PC-3 (cell line): ENCODE data around the gene BAAT. TPM values are rescaled to one million over a fixed set of nuclear protein-coding genes. Genes with fewer than 3 reads are reported as not detected.

Experiments used
- ATAC-seq: fragments of 200-7000 bp; cut with Tn5 transposase; 2 replicates; pipeline ENCODE4 v1.9.1; 2020; ENCODE audit warnings: mild to moderate bottlenecking, moderate library complexity
- BruUV-seq: library from RNA; stranded (reverse); fragments of 400-500 nt; replicated peaks from 2 replicates; lab custom pipeline; 2021; lab: Mats Ljungman, UMichigan
- CTCF ChIA-PET: fragments of 300-600 bp; sonication (Branson Sonifier 250); formaldehyde crosslinking; loops from one replicate; lab custom pipeline; 2022; ENCODE audit warnings: antibody characterized with exemption; lab: Charles Lee
- POLR2A ChIA-PET: fragments of 300-600 bp; sonication (Branson Sonifier 250); formaldehyde crosslinking; loops from one replicate; lab custom pipeline; 2022; ENCODE audit warnings: antibody characterized with exemption; ENCODE audit not compliant: unreplicated experiment; lab: Charles Lee
- DNase-seq: peaks from one replicate; pipeline ENCODE4 v3.0.0-alpha.2; 2015
- H2AFZ ChIP-seq: fragments of 300-600 bp; sonication (generic); 2 replicates; pipeline ENCODE4 v1.6.0; 2016; ENCODE audit warnings: antibody characterized with exemption, low read length
- H3F3A ChIP-seq: fragments of 300-600 bp; sonication (generic); one replicate; pipeline ENCODE4 v1.6.0; 2017; ENCODE audit warnings: antibody characterized with exemption, low read length, control low read depth, mild to moderate bottlenecking; ENCODE audit not compliant: unreplicated experiment
- H3K27ac ChIP-seq: fragments of 300-600 bp; sonication (generic); 2 replicates; pipeline ENCODE4 v1.5.1; 2016; ENCODE audit warnings: mild to moderate bottlenecking, low read length
- H3K27me3 ChIP-seq: fragments of 300-600 bp; sonication (generic); 2 replicates; pipeline ENCODE4 v1.6.1; 2016; ENCODE audit warnings: low read length, mixed read lengths
- H3K36me3 ChIP-seq: fragments of 300-600 bp; sonication (generic); 2 replicates; pipeline ENCODE4 v1.6.1; 2016; ENCODE audit warnings: low read depth, mixed run types, low read length, mixed read lengths
- H3K4me1 ChIP-seq: fragments of 300-600 bp; sonication (generic); 2 replicates; pipeline ENCODE4 v1.5.1; 2016; ENCODE audit warnings: low read length; ENCODE audit not compliant: insufficient read depth
- H3K4me2 ChIP-seq: fragments of 300-600 bp; sonication (generic); 2 replicates; pipeline ENCODE4 v1.6.0; 2016; ENCODE audit warnings: low read length
- H3K4me3 ChIP-seq: fragments of 300-600 bp; sonication (generic); 2 replicates; pipeline ENCODE4 v1.5.1; 2016; ENCODE audit warnings: mild to moderate bottlenecking, low read length, mixed read lengths
- H3K79me2 ChIP-seq: fragments of 300-600 bp; sonication (generic); 2 replicates; pipeline ENCODE4 v1.6.1; 2017; ENCODE audit warnings: low read length, mixed read lengths
- H3K9ac ChIP-seq: fragments of 300-600 bp; sonication (generic); 2 replicates; pipeline ENCODE4 v1.6.0; 2016; ENCODE audit warnings: mild to moderate bottlenecking, low read length
- H3K9me2 ChIP-seq: fragments of 300-600 bp; sonication (generic); replicated peaks from 2 replicates; pipeline ENCODE4 v1.6.1; 2016; ENCODE audit warnings: mixed run types, low read length, mixed read lengths
- H3K9me3 ChIP-seq: fragments of 300-600 bp; sonication (generic); 2 replicates; pipeline ENCODE4 v1.6.1; 2016; ENCODE audit warnings: low read length, mixed read lengths
- H4K20me1 ChIP-seq: fragments of 300-600 bp; sonication (generic); 2 replicates; pipeline ENCODE4 v1.6.1; 2016; ENCODE audit warnings: low read length, mixed read lengths
- CTCF ChIP-seq: fragments of 300-600 bp; sonication (generic); conservative IDR thresholded peaks from 2 replicates; pipeline ENCODE4 v1.5.1; 2017; ENCODE audit warnings: antibody characterized with exemption, low read depth, mild to moderate bottlenecking, low read length
- EZH2 ChIP-seq: fragments of 300-600 bp; sonication (generic); IDR thresholded peaks from one replicate; pipeline ENCODE4 v1.6.1; 2017; ENCODE audit warnings: antibody characterized with exemption, mild to moderate bottlenecking, low read length; ENCODE audit not compliant: unreplicated experiment
- EZH2phosphoT487 ChIP-seq: fragments of 300-600 bp; sonication (generic); IDR thresholded peaks from 2 replicates; pipeline ENCODE4 v1.6.1; 2018; ENCODE audit warnings: mild to moderate bottlenecking, antibody characterized with exemption, low read length, borderline replicate concordance
- intact Hi-C: fragments of 100-400 bp; cut with micrococcal nuclease; formaldehyde crosslinking; loops from 2 replicates; pipeline ENCODE4 v1.9.0; 2023
- total RNA-seq: library from RNA; depleted of rRNA; stranded (reverse); fragments of >200 nt; gene quantifications from 2 replicates; pipeline ENCODE4 v1.2.3, GENCODE V29; 2014

Gene BAAT
- total RNA-seq, 1 experiment from 2014 or later, result 0.07 TPM

GRCh38 chr9:101371813-101372212, 13.0 kb downstream of the BAAT start:
- no peak overlapping the region for H3K9ac ChIP-seq
- ATAC-seq (no peak), DNase-seq (no peak)
- no peaks in the 10 kb centered on the region for H3K4me1 ChIP-seq
- intact Hi-C loops, result no loop called here
- H3K79me2 ChIP-seq, result no peaks in the 10 kb centered on the region
- no peaks in the 10 kb centered on the region for H3F3A ChIP-seq
- no peaks in the 10 kb centered on the region for H3K27me3 ChIP-seq
- no peak overlapping the region for H3K4me3 ChIP-seq
- H2AFZ ChIP-seq, result no peak overlapping the region
- no peak for TF ChIP-seq CTCF
- no peak for TF ChIP-seq EZH2phosphoT487
- no peak for TF ChIP-seq EZH2
- ChIA-PET POLR2A (no interaction called here), CTCF (no interaction called here)
- no peak overlapping the region for H3K4me2 ChIP-seq
- H3K9me3 ChIP-seq, result no peaks in the 10 kb centered on the region
- BruUV-seq, result no TSS peak
- no peaks in the 10 kb centered on the region for H4K20me1 ChIP-seq
- H3K27ac ChIP-seq, result no peak overlapping the region
- no peaks in the 10 kb centered on the region for H3K36me3 ChIP-seq
- no peaks in the 10 kb centered on the region for H3K9me2 ChIP-seq

- Histone ChIP-seq H3F3A (no peaks in the 10 kb centered on the region), H3K9me2 (no peaks in the 10 kb centered on the region), H3K9me3 (no peaks in the 10 kb centered on the region), H3K27me3 (no peaks in the 10 kb centered on the region), H3K27ac (no peak overlapping the region), H3K79me2 (no peaks in the 10 kb centered on the region), H3K4me3 (no peak overlapping the region), H2AFZ (no peak overlapping the region), H3K36me3 (no peaks in the 10 kb centered on the region), H3K4me2 (no peak overlapping the region), H4K20me1 (no peaks in the 10 kb centered on the region), H3K4me1 (no peaks in the 10 kb centered on the region), H3K9ac (no peak overlapping the region)
- ChIA-PET POLR2A (no interaction called here), CTCF (interaction anchor here (0.8 kb wide), 1 partner anchor 768 kb away, joined by 3 read pairs; no protein-coding TSS in a partner anchor)
- no peak for DNase-seq
- no peak for ATAC-seq
- no TSS peak for BruUV-seq
- intact Hi-C loops, result no loop called here
- no peak for TF ChIP-seq EZH2phosphoT487
- TF ChIP-seq EZH2, result no peak
- no peak for TF ChIP-seq CTCF
Observed at GRCh38 chr9:101369884-101370531, 14.8 kb downstream of the BAAT start.

GRCh38 chr9:101369286-101369685, 15.5 kb downstream of the BAAT start:
- Histone ChIP-seq H3K79me2 (no peaks in the 10 kb centered on the region), H3K9ac (no peak overlapping the region), H4K20me1 (no peaks in the 10 kb centered on the region), H3F3A (no peaks in the 10 kb centered on the region), H3K27ac (no peak overlapping the region), H3K9me2 (no peaks in the 10 kb centered on the region), H2AFZ (no peak overlapping the region), H3K4me3 (no peak overlapping the region), H3K4me2 (no peak overlapping the region), H3K9me3 (no peaks in the 10 kb centered on the region), H3K4me1 (no peaks in the 10 kb centered on the region), H3K36me3 (no peaks in the 10 kb centered on the region), H3K27me3 (no peaks in the 10 kb centered on the region)
- BruUV-seq, result no TSS peak
- CTCF ChIA-PET, result no interaction called here
- DNase-seq (no peak), ATAC-seq (no peak)
- intact Hi-C loops, result no loop called here
- POLR2A ChIA-PET, result no interaction called here
- TF ChIP-seq EZH2phosphoT487 (no peak), EZH2 (no peak), CTCF (no peak)
